GM23338 (cell line): ENCODE measurements around the gene SACM1L. TPM values are rescaled to one million over a fixed set of nuclear protein-coding genes. Genes with fewer than 3 reads are reported as not detected.

Experiments
- ATAC-seq: fragments of 200-7000 bp; cut with Tn5 transposase; 3 replicates; pipeline ENCODE4 v1.9.1; 2020
- DNase-seq: peaks from one replicate; pipeline ENCODE4 v3.0.0-alpha.2; 2015; ENCODE audit warnings: low spot score
- H2AFZ ChIP-seq: fragments of 200-600 bp; sonication (generic); 2 replicates; pipeline ENCODE4 v1.8.0; 2016; ENCODE audit warnings: antibody characterized with exemption, mild to moderate bottlenecking, moderate library complexity
- H3F3A ChIP-seq: fragments of 200-600 bp; sonication (generic); replicated peaks from 2 replicates; pipeline ENCODE4 v1.8.0; 2017; ENCODE audit warnings: antibody characterized with exemption, mixed run types, low read depth
- H3K27ac ChIP-seq: fragments of 200-600 bp; sonication (generic); 2 replicates; pipeline ENCODE4 v1.6.1; 2016; ENCODE audit warnings: low read depth
- H3K27me3 ChIP-seq: fragments of 200-600 bp; sonication (generic); 2 replicates; pipeline ENCODE4 v1.8.0; 2016; ENCODE audit warnings: mild to moderate bottlenecking, mixed run types, moderate library complexity; ENCODE audit not compliant: insufficient read depth
- H3K36me3 ChIP-seq: fragments of 200-600 bp; sonication (generic); 2 replicates; pipeline ENCODE4 v1.8.0; 2016; ENCODE audit warnings: mild to moderate bottlenecking; ENCODE audit not compliant: insufficient read depth
- H3K4me1 ChIP-seq: fragments of 200-600 bp; sonication (generic); 2 replicates; pipeline ENCODE4 v1.8.0; 2016; ENCODE audit warnings: mild to moderate bottlenecking, moderate library complexity; ENCODE audit not compliant: insufficient read depth
- H3K4me2 ChIP-seq: fragments of 200-600 bp; sonication (generic); 2 replicates; pipeline ENCODE4 v1.7.1; 2017; ENCODE audit warnings: mixed run types
- H3K4me3 ChIP-seq: fragments of 200-600 bp; sonication (generic); 2 replicates; pipeline ENCODE4 v1.6.1; 2016; ENCODE audit warnings: mixed run types
- H3K79me2 ChIP-seq: fragments of 200-600 bp; sonication (generic); replicated peaks from 2 replicates; pipeline ENCODE4 v1.8.0; 2017; ENCODE audit warnings: mild to moderate bottlenecking; ENCODE audit not compliant: insufficient read depth
- H3K9me2 ChIP-seq: fragments of 200-600 bp; sonication (generic); 2 replicates; pipeline ENCODE4 v1.8.0; 2017; ENCODE audit not compliant: insufficient read depth
- H4K20me1 ChIP-seq: fragments of 200-600 bp; sonication (generic); replicated peaks from 2 replicates; pipeline ENCODE4 v1.8.0; 2017; ENCODE audit warnings: mild to moderate bottlenecking; ENCODE audit not compliant: insufficient read depth
- H3K27ac Mint-ChIP-seq: 2 replicates; pipeline ENCODE4 v1.8.0; 2020; ENCODE audit warnings: inconsistent platforms, mild to moderate bottlenecking, moderate library complexity, mixed read lengths
- H3K27me3 Mint-ChIP-seq: 3 replicates; pipeline ENCODE4 v1.8.0; 2022; ENCODE audit warnings: low read depth, mild to moderate bottlenecking, moderate library complexity, mixed read lengths, inconsistent platforms; ENCODE audit not compliant: insufficient read depth, poor library complexity
- H3K36me3 Mint-ChIP-seq: 3 replicates; pipeline ENCODE4 v1.8.0; 2021; ENCODE audit warnings: low read depth, mild to moderate bottlenecking, inconsistent platforms, moderate library complexity, mixed read lengths
- H3K4me1 Mint-ChIP-seq: 3 replicates; pipeline ENCODE4 v1.8.0; 2020; ENCODE audit warnings: mild to moderate bottlenecking, inconsistent platforms, mixed read lengths
- H3K4me3 Mint-ChIP-seq: 3 replicates; pipeline ENCODE4 v1.8.0; 2021; ENCODE audit warnings: moderate library complexity, mild to moderate bottlenecking, inconsistent platforms, mixed read lengths
- H3K9me3 Mint-ChIP-seq: 3 replicates; pipeline ENCODE4 v1.8.0; 2020; ENCODE audit warnings: moderate library complexity, mild to moderate bottlenecking, inconsistent platforms, mixed read lengths
- CREB1 ChIP-seq: fragments of 250-450 bp; sonication (Bioruptor Pico); IDR thresholded peaks from 2 replicates; pipeline ENCODE4 v1.5.0; 2020; ENCODE audit warnings: low read depth, mild to moderate bottlenecking, moderate library complexity
- CTCF ChIP-seq, 2 experiments: fragments of 200-600 bp in 1 of 2; sonication (generic) in 1 of 2; conservative IDR thresholded peaks; 2 replicates each; pipeline versions ENCODE4 v1.5.1 to v1.6.1; 2016 to 2017; ENCODE audit warnings: antibody characterized with exemption in 2 of 2, low read depth in 2 of 2, mild to moderate bottlenecking in 2 of 2, moderate library complexity in 1 of 2
- ETS1 ChIP-seq: IDR thresholded peaks from 2 replicates; pipeline ENCODE4 v1.6.1; 2016; ENCODE audit warnings: antibody characterized with exemption
- EZH2 ChIP-seq: fragments of 200-600 bp; sonication (generic); IDR thresholded peaks from one replicate; pipeline ENCODE4 v1.8.0; 2017; ENCODE audit warnings: antibody characterized with exemption, mild to moderate bottlenecking, low read depth; ENCODE audit not compliant: unreplicated experiment
- EZH2phosphoT487 ChIP-seq: fragments of 200-600 bp; sonication (generic); IDR thresholded peaks from one replicate; pipeline ENCODE4 v1.8.1; 2018; ENCODE audit warnings: antibody characterized with exemption; ENCODE audit not compliant: unreplicated experiment
- JUNB ChIP-seq: IDR thresholded peaks from one replicate; pipeline ENCODE4 v1.6.1; 2016; ENCODE audit warnings: antibody characterized with exemption; ENCODE audit not compliant: unreplicated experiment
- NANOG ChIP-seq: IDR thresholded peaks from 2 replicates; pipeline ENCODE4 v1.6.1; 2016; ENCODE audit warnings: antibody characterized with exemption, borderline replicate concordance
- POLR2AphosphoS5 ChIP-seq: IDR thresholded peaks from 2 replicates; pipeline ENCODE4 v1.6.1; 2016; ENCODE audit warnings: antibody characterized with exemption, low read depth
- REST ChIP-seq: IDR thresholded peaks from one replicate; pipeline ENCODE4 v1.6.1; 2018; ENCODE audit warnings: antibody characterized with exemption; ENCODE audit not compliant: unreplicated experiment
- STAT1 ChIP-seq: IDR thresholded peaks from one replicate; pipeline ENCODE4 v1.6.1; 2016; ENCODE audit warnings: antibody characterized with exemption; ENCODE audit not compliant: unreplicated experiment
- ZNF114 ChIP-seq: fragments of 250-450 bp; sonication (Bioruptor Pico); IDR thresholded peaks from 2 replicates; pipeline ENCODE4 v1.5.0; 2020; ENCODE audit warnings: mild to moderate bottlenecking, moderate library complexity
- ZNF331 ChIP-seq: fragments of 250-450 bp; sonication (Bioruptor Pico); IDR thresholded peaks from 2 replicates; pipeline ENCODE4 v1.5.0; 2020; ENCODE audit warnings: low read depth, mild to moderate bottlenecking, moderate library complexity
- ZNF462 ChIP-seq: fragments of 250-450 bp; sonication (Bioruptor Pico); IDR thresholded peaks from 2 replicates; pipeline ENCODE4 v1.5.0; 2020; ENCODE audit warnings: mild to moderate bottlenecking, moderate library complexity
- polyA plus RNA-seq: library from polyadenylated mRNA; unstranded; fragments of >200 nt; fragmentation: Nextera tagmentation; extraction: Ambion mirVana; gene quantifications from 2 replicates; pipeline ENCODE4 v1.2.1, GENCODE V29; 2016
- total RNA-seq: library from RNA; depleted of rRNA; stranded (reverse); fragments of >200 nt; shearing (Covaris generic); gene quantifications from 2 replicates; pipeline ENCODE4 v1.2.3, GENCODE V29; 2014

SACM1L gene
- total and polyA plus RNA-seq, 2 experiments from 2014 or later, result 43.5 to 97.8 TPM

- peaks cover 54% of the 10 kb centered on the region for H3K4me1 ChIP-seq
- peaks cover 23% of the 10 kb centered on the region for H3K36me3 Mint-ChIP-seq
- H3K79me2 ChIP-seq, result peaks cover 53% of the 10 kb centered on the region
- peak overlapping the region; percentile 80 for H3K4me3 Mint-ChIP-seq
- 0 out of 2 replicates have a peak overlapping the region, but pooled peaks have one; percentile 24 for H2AFZ ChIP-seq
- no peaks in the 10 kb centered on the region for H3K36me3 ChIP-seq
- H3K9me2 ChIP-seq, result no peaks in the 10 kb centered on the region
- H3K27ac ChIP-seq, result peak overlapping the region; percentile 93
- ATAC-seq (no peak), DNase-seq (no peak)
- TF ChIP-seq EZH2 (no peak), REST (no peak), CTCF (conservative IDR thresholded peaks at IDR 0.05; ENCODE audit: low read depth in 2 of 2) (no peak), CREB1 (CRISPR knock-in tag) (no peak), ZNF462 (CRISPR knock-in tag) (no peak), EZH2phosphoT487 (no peak), POLR2AphosphoS5 (no peak), STAT1 (no peak), NANOG (no peak), JUNB (no peak), ETS1 (no peak), ZNF331 (CRISPR knock-in tag) (no peak), ZNF114 (no peak)
- peak overlapping the region; percentile 95 for H3K27ac Mint-ChIP-seq
- H4K20me1 ChIP-seq, result peaks cover 13% of the 10 kb centered on the region
- peaks cover 52% of the 10 kb centered on the region for H3K4me1 Mint-ChIP-seq
- H3K27me3 ChIP-seq, result no peaks in the 10 kb centered on the region
- no peaks in the 10 kb centered on the region for H3F3A ChIP-seq
- peaks cover 6% of the 10 kb centered on the region; the same call in 2 of the 3 replicates for H3K9me3 Mint-ChIP-seq
- H3K4me2 ChIP-seq, result peak overlapping the region; percentile 96
- peak overlapping the region; percentile 97 for H3K4me3 ChIP-seq
- peaks cover 9% of the 10 kb centered on the region for H3K27me3 Mint-ChIP-seq
These were observed 570 bp downstream of the SACM1L start for GRCh38 chr3:45689787-45690145.
